CD4-positive, alpha-beta T cell (primary cell): ENCODE measurements around the gene SDK1. TPM values are rescaled to one million over a fixed set of nuclear protein-coding genes. Genes with fewer than 3 reads are reported as not detected.

Experiments used
- ATAC-seq: fragments of 200-7000 bp; cut with Tn5 transposase; one replicate; pipeline ENCODE4 v1.10.0; 2022; ENCODE audit warnings: mild to moderate bottlenecking; ENCODE audit not compliant: poor library complexity
- CTCF ChIA-PET: fragments of 350-600 bp; sonication (Branson Sonifier 250); formaldehyde crosslinking; loops from one replicate; lab custom pipeline; 2021; ENCODE audit warnings: antibody characterized with exemption, inconsistent platforms; lab: Charles Lee
- POLR2A ChIA-PET: fragments of 350-600 bp; sonication (Branson Sonifier 250); formaldehyde crosslinking; loops from one replicate; lab custom pipeline; 2021; ENCODE audit warnings: antibody characterized with exemption, inconsistent platforms; lab: Charles Lee
- DNase-seq, 14 experiments: peaks; one replicate each; pipeline ENCODE4 v3.0.0-alpha.2; 2013 to 2020; ENCODE audit warnings: mixed read lengths in 2 of 14
- H3K27ac ChIP-seq, 2 donors: one replicate each; pipeline versions ENCODE4 v1.5.1 to v1.7.0; 2013; ENCODE audit warnings: low read length in 2 of 2, low read depth in 1 of 2, mild to moderate bottlenecking in 1 of 2
- H3K27me3 ChIP-seq, 2 experiments: 1 replicate in 1 of 2; 2 replicates in 1 of 2; pipeline versions ENCODE4 v1.6.1 to v1.7.0; 2013; ENCODE audit warnings: low read length in 2 of 2, control low read depth in 1 of 2, mild to moderate bottlenecking in 1 of 2, moderate library complexity in 1 of 2; ENCODE audit not compliant: insufficient read depth in 2 of 2, control insufficient read depth in 1 of 2
- H3K36me3 ChIP-seq: one replicate; pipeline ENCODE4 v1.6.1; 2013; ENCODE audit warnings: low read length, control low read depth; ENCODE audit not compliant: insufficient read depth
- H3K4me1 ChIP-seq: one replicate; pipeline ENCODE4 v1.6.1; 2013; ENCODE audit warnings: low read length, control low read depth; ENCODE audit not compliant: insufficient read depth
- H3K4me3 ChIP-seq: one replicate; pipeline ENCODE4 v1.5.1; 2013; ENCODE audit warnings: mild to moderate bottlenecking, low read length, moderate library complexity
- H3K9me3 ChIP-seq, 2 experiments: 1 replicate in 1 of 2; 2 replicates in 1 of 2; pipeline versions ENCODE4 v1.6.1 to v1.7.0; 2013; ENCODE audit warnings: low read length in 2 of 2, mild to moderate bottlenecking in 2 of 2, control low read depth in 1 of 2, moderate library complexity in 1 of 2; ENCODE audit not compliant: control insufficient read depth in 1 of 2, insufficient read depth in 1 of 2
- H3K27ac Mint-ChIP-seq: one replicate; pipeline ENCODE4 v1.8.0; 2020; ENCODE audit warnings: mixed read lengths
- H3K27me3 Mint-ChIP-seq: one replicate; pipeline ENCODE4 v1.8.0; 2021; ENCODE audit warnings: mixed read lengths
- H3K36me3 Mint-ChIP-seq: one replicate; pipeline ENCODE4 v1.8.0; 2021; ENCODE audit warnings: low read depth, mixed read lengths
- H3K4me1 Mint-ChIP-seq: one replicate; pipeline ENCODE4 v1.8.0; 2021; ENCODE audit warnings: low read depth, mixed read lengths
- H3K4me3 Mint-ChIP-seq: one replicate; pipeline ENCODE4 v1.8.0; 2020; ENCODE audit warnings: mild to moderate bottlenecking, mixed read lengths
- H3K9me3 Mint-ChIP-seq: one replicate; pipeline ENCODE4 v1.8.0; 2020; ENCODE audit warnings: mixed read lengths
- intact Hi-C, 2 experiments: fragments of 100-400 bp; cut with DNase I in 1 of 2; cut with micrococcal nuclease in 1 of 2; formaldehyde crosslinking; loops; one replicate each; pipeline versions ENCODE4 v1.15.1 to v1.9.0; 2023 to 2025; cut with DNase I, micrococcal nuclease
- total RNA-seq, 174 experiments: library from RNA in 2 of 174; stranded (reverse) in 2 of 174; gene quantifications; one replicate each; pipeline ENCODE4 v1.2.3 and lab custom pipeline; 2021 to 2026
- TF ChIP-seq, protein P1 (sequence below): fragments of 200-600 bp; IDR thresholded peaks from one replicate; pipeline ENCODE4 v1.8.0; 2022; ENCODE audit warnings: antibody characterized with exemption, mild to moderate bottlenecking

Gene SDK1
- total RNA-seq, 2 experiments from 2014 or later: 1.1 to 1.3 TPM

GRCh38 chr7:4226524-4226882, 925.5 kb downstream of the SDK1 start:
- Histone ChIP-seq H3K27me3 (no peaks in the 10 kb centered on the region), H3K36me3 (no peaks in the 10 kb centered on the region), H3K9me3 (peaks cover 0 to 4% of the 10 kb centered on the region in 2 experiments), H3K4me1 (no peaks in the 10 kb centered on the region), H3K4me3 (no peak overlapping the region), H3K27ac (no peak overlapping the region)
- H3K4me1 Mint-ChIP-seq: no peaks in the 10 kb centered on the region
- no peak overlapping the region for H3K27ac Mint-ChIP-seq
- H3K36me3 Mint-ChIP-seq: no peaks in the 10 kb centered on the region
- CTCF ChIA-PET: no interaction called here
- intact Hi-C loops: no loop called here
- no peak for ATAC-seq
- no peak overlapping the region for H3K4me3 Mint-ChIP-seq
- DNase-seq: no peak
- POLR2A ChIA-PET: no interaction called here
- TF ChIP-seq, protein P1, sequence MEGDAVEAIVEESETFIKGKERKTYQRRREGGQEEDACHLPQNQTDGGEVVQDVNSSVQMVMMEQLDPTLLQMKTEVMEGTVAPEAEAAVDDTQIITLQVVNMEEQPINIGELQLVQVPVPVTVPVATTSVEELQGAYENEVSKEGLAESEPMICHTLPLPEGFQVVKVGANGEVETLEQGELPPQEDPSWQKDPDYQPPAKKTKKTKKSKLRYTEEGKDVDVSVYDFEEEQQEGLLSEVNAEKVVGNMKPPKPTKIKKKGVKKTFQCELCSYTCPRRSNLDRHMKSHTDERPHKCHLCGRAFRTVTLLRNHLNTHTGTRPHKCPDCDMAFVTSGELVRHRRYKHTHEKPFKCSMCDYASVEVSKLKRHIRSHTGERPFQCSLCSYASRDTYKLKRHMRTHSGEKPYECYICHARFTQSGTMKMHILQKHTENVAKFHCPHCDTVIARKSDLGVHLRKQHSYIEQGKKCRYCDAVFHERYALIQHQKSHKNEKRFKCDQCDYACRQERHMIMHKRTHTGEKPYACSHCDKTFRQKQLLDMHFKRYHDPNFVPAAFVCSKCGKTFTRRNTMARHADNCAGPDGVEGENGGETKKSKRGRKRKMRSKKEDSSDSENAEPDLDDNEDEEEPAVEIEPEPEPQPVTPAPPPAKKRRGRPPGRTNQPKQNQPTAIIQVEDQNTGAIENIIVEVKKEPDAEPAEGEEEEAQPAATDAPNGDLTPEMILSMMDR: no peak
- no peaks in the 10 kb centered on the region for H3K9me3 Mint-ChIP-seq
- no peaks in the 10 kb centered on the region for H3K27me3 Mint-ChIP-seq

- no peak for ATAC-seq
- Histone ChIP-seq H3K36me3 (no peaks in the 10 kb centered on the region), H3K4me1 (no peaks in the 10 kb centered on the region), H3K27ac (no peak overlapping the region), H3K9me3 (peaks cover 0 to 4% of the 10 kb centered on the region in 2 experiments), H3K4me3 (no peak overlapping the region), H3K27me3 (no peaks in the 10 kb centered on the region)
- Mint-ChIP-seq H3K9me3 (no peaks in the 10 kb centered on the region), H3K27ac (no peak overlapping the region), H3K4me3 (no peak overlapping the region), H3K27me3 (no peaks in the 10 kb centered on the region), H3K36me3 (no peaks in the 10 kb centered on the region), H3K4me1 (no peaks in the 10 kb centered on the region)
- TF ChIP-seq, protein P1: no peak
- intact Hi-C loops: no loop called here
- no peak for DNase-seq
- ChIA-PET CTCF (no interaction called here), POLR2A (no interaction called here)
Observed at GRCh38 chr7:4227105-4228010, 926.3 kb downstream of the SDK1 start.

- POLR2A ChIA-PET: no interaction called here
- TF ChIP-seq, protein P1: no peak
- no peaks in the 10 kb centered on the region for H3K9me3 Mint-ChIP-seq
Observed at GRCh38 chr7:4230352-4230751, 929.3 kb downstream of the SDK1 start.

More at GRCh38 chr7:4230352-4230751, 929.3 kb downstream of the SDK1 start:
- no peaks in the 10 kb centered on the region for H3K27me3 ChIP-seq
- H3K4me1 ChIP-seq: no peaks in the 10 kb centered on the region
- peaks cover 0 to 2% of the 10 kb centered on the region in 2 experiments for H3K9me3 ChIP-seq
- Mint-ChIP-seq H3K36me3 (no peaks in the 10 kb centered on the region), H3K4me1 (no peaks in the 10 kb centered on the region), H3K27ac (no peak overlapping the region), H3K4me3 (no peak overlapping the region), H3K27me3 (no peaks in the 10 kb centered on the region)
- no peaks in the 10 kb centered on the region for H3K36me3 ChIP-seq
- DNase-seq (no peak), ATAC-seq (no peak)
- H3K4me3 ChIP-seq: no peak overlapping the region
- H3K27ac ChIP-seq: no peak overlapping the region
- intact Hi-C loops: no loop called here
- CTCF ChIA-PET: no interaction called here
